HepG2 (cell line): Measurements from ENCODE around the gene PDZRN4. TPM values are rescaled to one million over a fixed set of nuclear protein-coding genes. Genes with fewer than 3 reads are reported as not detected.

Experiments
- ATAC-seq: fragments of 200-7000 bp; cut with Tn5 transposase; 3 replicates; pipeline ENCODE4 v1.9.1; 2020; ENCODE audit warnings: mild to moderate bottlenecking, moderate library complexity
- BruUV-seq: library from RNA; stranded (reverse); fragments of 400-500 nt; replicated peaks from 2 replicates; lab custom pipeline; 2021; lab: Mats Ljungman, UMichigan
- CTCF ChIA-PET: fragments of 300-600 bp; formaldehyde crosslinking; extraction: SDS; loops from one replicate; lab custom pipeline; 2021; ENCODE audit warnings: low total read pairs, inconsistent platforms, low intra/inter-chr PET ratio; lab: Yijun Ruan, JAX
- POLR2A ChIA-PET: fragments of 350-600 bp; sonication (Branson Sonifier 250); formaldehyde crosslinking; loops from one replicate; lab custom pipeline; 2020; ENCODE audit warnings: antibody characterized with exemption, inconsistent platforms; lab: Yijun Ruan, JAX
- DNase-seq: peaks from one replicate; pipeline ENCODE4 v3.0.0-alpha.2; 2015; ENCODE audit warnings: low spot score
- FAIRE-seq: peaks from 3 replicates; lab custom pipeline; 2011; peaks lifted over from hg19 to GRCh38; lab: Jason Lieb, UNC
- H2AFZ ChIP-seq: one replicate; pipeline ENCODE4 v1.6.1; 2011; ENCODE audit warnings: low read length, inconsistent platforms
- H3K27ac ChIP-seq: fragments of 300-600 bp; 3 replicates; pipeline ENCODE4 v1.8.0; 2011; ENCODE audit warnings: mixed run types, mild to moderate bottlenecking, mixed read lengths, low read length, inconsistent platforms; ENCODE audit not compliant: insufficient read depth; ENCODE audit errors: extremely low read length
- H3K27me3 ChIP-seq, 2 experiments: fragments of 200-600 bp in 1 of 2; 2 replicates in 1 of 2; 3 replicates in 1 of 2; pipeline versions ENCODE4 v1.6.0 to v1.8.0; 2011; ENCODE audit warnings: low read length in 2 of 2, mild to moderate bottlenecking in 2 of 2, moderate library complexity in 2 of 2, inconsistent platforms in 1 of 2; ENCODE audit not compliant: insufficient read depth in 2 of 2, control insufficient read depth in 1 of 2
- H3K36me3 ChIP-seq, 2 experiments: fragments of 200-600 bp in 1 of 2; replicated peaks in 1 of 2; 2 replicates in 1 of 2; 3 replicates in 1 of 2; pipeline versions ENCODE4 v1.5.1 to v1.8.0; 2011; ENCODE audit warnings: low read length in 2 of 2, inconsistent platforms in 1 of 2; ENCODE audit not compliant: insufficient read depth in 2 of 2, control insufficient read depth in 1 of 2
- H3K4me1 ChIP-seq: 2 replicates; pipeline ENCODE4 v1.5.1; 2012; ENCODE audit warnings: low read length, inconsistent platforms; ENCODE audit not compliant: insufficient read depth
- H3K4me2 ChIP-seq: 2 replicates; pipeline ENCODE4 v1.6.0; 2011; ENCODE audit warnings: low read depth, low read length, inconsistent platforms
- H3K4me3 ChIP-seq, 3 experiments: fragments of 200-600 bp in 1 of 3; sonication (generic), shearing (Covaris generic) in 1 of 3; replicated peaks in 1 of 3; 2 replicates each; pipeline ENCODE4 v1.5.1; 2011 to 2016; ENCODE audit warnings: low read length in 3 of 3, inconsistent platforms in 2 of 3, low read depth in 2 of 3, mild to moderate bottlenecking in 2 of 3, control low read depth in 1 of 3, mixed read lengths in 1 of 3; ENCODE audit not compliant: insufficient read depth in 1 of 3
- H3K79me2 ChIP-seq: one replicate; pipeline ENCODE4 v1.6.1; 2011; ENCODE audit warnings: low read length, inconsistent platforms; ENCODE audit not compliant: insufficient read depth
- H3K9ac ChIP-seq: 2 replicates; pipeline ENCODE4 v1.6.0; 2011; ENCODE audit warnings: mild to moderate bottlenecking, low read depth, low read length, inconsistent platforms; ENCODE audit not compliant: insufficient read depth
- H3K9me3 ChIP-seq: 2 replicates; pipeline ENCODE4 v1.5.1; 2012; ENCODE audit warnings: mild to moderate bottlenecking, low read length
- H4K20me1 ChIP-seq: 2 replicates; pipeline ENCODE4 v1.6.0; 2011; ENCODE audit warnings: inconsistent platforms, mild to moderate bottlenecking, low read length, moderate library complexity; ENCODE audit not compliant: insufficient read depth
- ATF7 ChIP-seq, 2 experiments: fragments of 450-650 bp in 1 of 2; sonication (generic) in 1 of 2; formaldehyde crosslinking in 1 of 2; IDR thresholded peaks; 2 replicates each; pipeline versions ENCODE4 v1.4.0 to v1.6.1; 2016 to 2020; ENCODE audit warnings: antibody characterized with exemption in 1 of 2, mild to moderate bottlenecking in 1 of 2, missing genetic modification reagents in 1 of 2
- E2F1 ChIP-seq: sonication (generic); formaldehyde crosslinking; IDR thresholded peaks from 2 replicates; pipeline ENCODE4 v1.5.0; 2020; ENCODE audit warnings: missing genetic modification reagents
- HOXA5 ChIP-seq: sonication (generic); formaldehyde crosslinking; IDR thresholded peaks from 2 replicates; pipeline ENCODE4 v1.4.0; 2020; ENCODE audit warnings: missing genetic modification reagents
- MLXIP ChIP-seq: sonication (generic); formaldehyde crosslinking; IDR thresholded peaks from 2 replicates; pipeline ENCODE4 v1.9.0; 2021; ENCODE audit warnings: missing genetic modification reagents, borderline replicate concordance
- RELA ChIP-seq: sonication (generic); formaldehyde crosslinking; IDR thresholded peaks from 2 replicates; pipeline ENCODE4 v1.4.0; 2020; ENCODE audit warnings: missing genetic modification reagents
- RORA ChIP-seq: sonication (generic); formaldehyde crosslinking; IDR thresholded peaks from 2 replicates; pipeline ENCODE4 v1.5.0; 2020; ENCODE audit warnings: mild to moderate bottlenecking, missing genetic modification reagents, moderate library complexity
- ZNF3 ChIP-seq: IDR thresholded peaks from 2 replicates; pipeline ENCODE4 v1.7.0; 2017; ENCODE audit warnings: inconsistent platforms
- ZNF317 ChIP-seq: sonication (generic); formaldehyde crosslinking; IDR thresholded peaks from 2 replicates; pipeline ENCODE4 v1.5.0; 2020; ENCODE audit warnings: mild to moderate bottlenecking, missing genetic modification reagents
- ZNF629 ChIP-seq: sonication (generic); formaldehyde crosslinking; conservative IDR thresholded peaks from 2 replicates; pipeline ENCODE4 v1.5.0; 2020; ENCODE audit warnings: missing genetic modification reagents
- ZNF670 ChIP-seq: sonication (generic); formaldehyde crosslinking; IDR thresholded peaks from 2 replicates; pipeline ENCODE4 v1.8.0; 2022; ENCODE audit warnings: mild to moderate bottlenecking, missing genetic modification reagents, borderline replicate concordance
- WGBS: methylation state at CpG from one replicate; pipeline ENCODE4 v1.1.6; 2017; ENCODE audit warnings: low lambda C conversion rate; 5-methylcytosine and 5-hydroxymethylcytosine counted together
- in situ Hi-C: cut with HindIII; loops from 2 replicates; pipeline ENCODE4 v1.10.0; 2017; ENCODE audit warnings: low pct_unique_long_range_greater_than_20kb; ENCODE audit not compliant: extremely low pct_ligation_motif_present
- intact Hi-C: fragments of 100-400 bp; cut with micrococcal nuclease; formaldehyde crosslinking; loops from one replicate; pipeline ENCODE4 v1.10.0; 2022; ENCODE audit not compliant: unreplicated experiment
- polyA plus RNA-seq, 8 experiments: library from polyadenylated mRNA; depleted of rRNA in 3 of 8; stranded (reverse) in 7 of 8; unstranded in 1 of 8; fragments of >200 nt; fragmentation: Illumina TruSeq in 4 of 8; extraction: Trizol in 4 of 8; gene quantifications; 2 replicates each; pipeline versions ENCODE4 v1.2.1 to v1.2.3, GENCODE V29; 2011 to 2016; ENCODE audit warnings: low read depth in 4 of 8, missing spikeins in 1 of 8, mixed read lengths in 1 of 8; ENCODE audit not compliant: insufficient read depth in 1 of 8
- total RNA-seq, 5 experiments: library from RNA; depleted of rRNA; stranded (reverse); fragments of >200 nt; fragmentation: Illumina TruSeq; extraction: Trizol; gene quantifications; 2 replicates each; pipeline ENCODE4 v1.2.3, GENCODE V29; 2016; ENCODE audit warnings: low read depth in 1 of 5
- TF ChIP-seq, protein P1 (sequence below): sonication (generic); formaldehyde crosslinking; IDR thresholded peaks from 2 replicates; pipeline ENCODE4 v1.9.0; 2021; ENCODE audit warnings: mild to moderate bottlenecking, missing genetic modification reagents
- TF ChIP-seq, protein P2 (sequence below): IDR thresholded peaks from 2 replicates; pipeline ENCODE4 v1.6.1; 2016; ENCODE audit warnings: missing compliant biosample characterization, missing genetic modification reagents, borderline replicate concordance

Gene PDZRN4
- total and polyA plus RNA-seq, 2 of the 13 experiments (the other 11 are each of a cell fraction or from before 2014, with no cell fraction given): not detected

- TF ChIP-seq MLXIP: no peak
Measured at GRCh38 chr12:41528874-41529273, 340.8 kb downstream of the PDZRN4 start (continued).

DNA sequence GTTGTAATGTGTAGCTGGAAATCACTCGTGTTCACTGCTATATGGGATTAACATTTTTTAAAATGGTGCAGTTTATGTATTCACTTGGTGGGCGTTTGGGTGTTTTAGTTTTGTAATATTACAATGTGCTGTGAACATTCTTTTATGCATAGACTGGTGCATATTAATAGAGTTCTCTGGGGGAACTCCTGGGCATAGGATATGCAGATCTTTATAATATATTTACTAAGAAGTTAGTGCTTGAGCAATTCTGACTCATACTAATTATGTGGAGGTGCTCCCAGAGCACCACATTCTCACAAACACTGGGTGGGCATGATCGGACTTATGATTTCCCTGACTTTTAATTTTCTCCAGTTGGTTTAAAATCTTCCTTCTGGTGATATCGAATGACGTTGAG, 342.3 kb downstream of the PDZRN4 start:
- ATAC-seq (no peak), FAIRE-seq (no peak), DNase-seq (no peak)
- no peak overlapping the region for H3K9ac ChIP-seq
- no peak overlapping the region for H3K27ac ChIP-seq
- TF ChIP-seq ZNF629 (CRISPR knock-in tag) (no peak), RORA (CRISPR knock-in tag) (no peak), ZNF317 (no peak), ZNF3 (CRISPR knock-in tag) (no peak), HOXA5 (no peak), E2F1 (CRISPR knock-in tag) (no peak), RELA (no peak), ZNF670 (CRISPR knock-in tag) (no peak), ATF7 (IDR thresholded peaks at IDR 0.05) (no peak), ATF7 (CRISPR knock-in tag; IDR thresholded peaks at IDR 0.05) (no peak)
- TF ChIP-seq, protein P1, sequence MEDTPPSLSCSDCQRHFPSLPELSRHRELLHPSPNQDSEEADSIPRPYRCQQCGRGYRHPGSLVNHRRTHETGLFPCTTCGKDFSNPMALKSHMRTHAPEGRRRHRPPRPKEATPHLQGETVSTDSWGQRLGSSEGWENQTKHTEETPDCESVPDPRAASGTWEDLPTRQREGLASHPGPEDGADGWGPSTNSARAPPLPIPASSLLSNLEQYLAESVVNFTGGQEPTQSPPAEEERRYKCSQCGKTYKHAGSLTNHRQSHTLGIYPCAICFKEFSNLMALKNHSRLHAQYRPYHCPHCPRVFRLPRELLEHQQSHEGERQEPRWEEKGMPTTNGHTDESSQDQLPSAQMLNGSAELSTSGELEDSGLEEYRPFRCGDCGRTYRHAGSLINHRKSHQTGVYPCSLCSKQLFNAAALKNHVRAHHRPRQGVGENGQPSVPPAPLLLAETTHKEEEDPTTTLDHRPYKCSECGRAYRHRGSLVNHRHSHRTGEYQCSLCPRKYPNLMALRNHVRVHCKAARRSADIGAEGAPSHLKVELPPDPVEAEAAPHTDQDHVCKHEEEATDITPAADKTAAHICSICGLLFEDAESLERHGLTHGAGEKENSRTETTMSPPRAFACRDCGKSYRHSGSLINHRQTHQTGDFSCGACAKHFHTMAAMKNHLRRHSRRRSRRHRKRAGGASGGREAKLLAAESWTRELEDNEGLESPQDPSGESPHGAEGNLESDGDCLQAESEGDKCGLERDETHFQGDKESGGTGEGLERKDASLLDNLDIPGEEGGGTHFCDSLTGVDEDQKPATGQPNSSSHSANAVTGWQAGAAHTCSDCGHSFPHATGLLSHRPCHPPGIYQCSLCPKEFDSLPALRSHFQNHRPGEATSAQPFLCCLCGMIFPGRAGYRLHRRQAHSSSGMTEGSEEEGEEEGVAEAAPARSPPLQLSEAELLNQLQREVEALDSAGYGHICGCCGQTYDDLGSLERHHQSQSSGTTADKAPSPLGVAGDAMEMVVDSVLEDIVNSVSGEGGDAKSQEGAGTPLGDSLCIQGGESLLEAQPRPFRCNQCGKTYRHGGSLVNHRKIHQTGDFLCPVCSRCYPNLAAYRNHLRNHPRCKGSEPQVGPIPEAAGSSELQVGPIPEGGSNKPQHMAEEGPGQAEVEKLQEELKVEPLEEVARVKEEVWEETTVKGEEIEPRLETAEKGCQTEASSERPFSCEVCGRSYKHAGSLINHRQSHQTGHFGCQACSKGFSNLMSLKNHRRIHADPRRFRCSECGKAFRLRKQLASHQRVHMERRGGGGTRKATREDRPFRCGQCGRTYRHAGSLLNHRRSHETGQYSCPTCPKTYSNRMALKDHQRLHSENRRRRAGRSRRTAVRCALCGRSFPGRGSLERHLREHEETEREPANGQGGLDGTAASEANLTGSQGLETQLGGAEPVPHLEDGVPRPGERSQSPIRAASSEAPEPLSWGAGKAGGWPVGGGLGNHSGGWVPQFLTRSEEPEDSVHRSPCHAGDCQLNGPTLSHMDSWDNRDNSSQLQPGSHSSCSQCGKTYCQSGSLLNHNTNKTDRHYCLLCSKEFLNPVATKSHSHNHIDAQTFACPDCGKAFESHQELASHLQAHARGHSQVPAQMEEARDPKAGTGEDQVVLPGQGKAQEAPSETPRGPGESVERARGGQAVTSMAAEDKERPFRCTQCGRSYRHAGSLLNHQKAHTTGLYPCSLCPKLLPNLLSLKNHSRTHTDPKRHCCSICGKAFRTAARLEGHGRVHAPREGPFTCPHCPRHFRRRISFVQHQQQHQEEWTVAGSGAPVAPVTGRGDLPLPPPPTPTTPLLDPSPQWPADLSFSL (CRISPR knock-in tag): no peak
- TF ChIP-seq, protein P2, sequence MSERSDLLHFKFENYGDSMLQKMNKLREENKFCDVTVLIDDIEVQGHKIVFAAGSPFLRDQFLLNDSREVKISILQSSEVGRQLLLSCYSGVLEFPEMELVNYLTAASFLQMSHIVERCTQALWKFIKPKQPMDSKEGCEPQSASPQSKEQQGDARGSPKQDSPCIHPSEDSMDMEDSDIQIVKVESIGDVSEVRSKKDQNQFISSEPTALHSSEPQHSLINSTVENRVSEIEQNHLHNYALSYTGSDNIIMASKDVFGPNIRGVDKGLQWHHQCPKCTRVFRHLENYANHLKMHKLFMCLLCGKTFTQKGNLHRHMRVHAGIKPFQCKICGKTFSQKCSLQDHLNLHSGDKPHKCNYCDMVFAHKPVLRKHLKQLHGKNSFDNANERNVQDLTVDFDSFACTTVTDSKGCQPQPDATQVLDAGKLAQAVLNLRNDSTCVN (CRISPR knock-in tag): no peak
- no peak overlapping the region for H3K4me3 ChIP-seq
- H3K79me2 ChIP-seq: no peaks in the 10 kb centered on the region
- no peak overlapping the region for H3K4me2 ChIP-seq
- H2AFZ ChIP-seq: no peak overlapping the region
- intact Hi-C loops: no loop called here
- peaks cover 0 to 1% of the 10 kb centered on the region in 2 experiments; a peak in 1 of 5 replicates for H3K27me3 ChIP-seq
- in situ Hi-C loops: no loop called here
- H3K4me1 ChIP-seq: no peaks in the 10 kb centered on the region
- no TSS peak for BruUV-seq
- no peaks in the 10 kb centered on the region for H3K36me3 ChIP-seq
- no peaks in the 10 kb centered on the region for H3K9me3 ChIP-seq
- no peaks in the 10 kb centered on the region for H4K20me1 ChIP-seq
- 0% methylated on average over 5 of the region's 5 CpGs for WGBS
- CTCF ChIA-PET: no interaction called here
- POLR2A ChIA-PET: no interaction called here
